Heart left ventricle (tissue), 13 donors: ENCODE data around the gene CIT.

ENCODE experiments used
- POLR2A ChIP-seq, 2 donors: fragments of 450-650 bp; IDR thresholded peaks; one replicate each; pipeline ENCODE4 v1.6.1; 2017; ENCODE audit warnings: antibody characterized with exemption in 2 of 2, mild to moderate bottlenecking in 2 of 2, moderate library complexity in 2 of 2
- TF ChIP-seq, protein P1 (sequence below), 12 donors: fragments of 200-600 bp; sonication (generic) in 4 of 12; IDR thresholded peaks; one replicate each; pipeline versions ENCODE4 v1.5.0 to v1.8.0; 2018 to 2022; ENCODE audit warnings: antibody characterized with exemption in 12 of 12, mild to moderate bottlenecking in 5 of 12
- donor health status: ischemic (EF 13 %, LVEDD 7.1; RV severe dilation, severe dysfunction).
- donor health status: DM: no; HTN: yes; CAD: no.
- donor health status: DM: no; HTN: no; CAD: no.
- donor health status: ischemic (EF 25% LVEDD 6.9; RV normal size, moderate dysfunction).
- donor health status: ischemic (EF 25% LVEDD 5.7; RV mildly dilated, moderate dysfunction).
- donor health status: ischemic (EF 35%, LVEDD 5.7; RV mildly dilated, moderate dysfunction).
- donor health status: nonischemic (EF 11% LVEDD 7.7; RV severe dilation, severe dysfunction).
- donor health status: DM: yes; HTN: yes; CAD: no.
- donor health status: PGD.
- donor health status: ischemic (EF 29% LVEDD 5.4; RV normal size, mild dysfunction).
- donor health status: nonischemic (EF 23%, LVEDD 6.1; RV moderate dilation, normal function).

DNA sequence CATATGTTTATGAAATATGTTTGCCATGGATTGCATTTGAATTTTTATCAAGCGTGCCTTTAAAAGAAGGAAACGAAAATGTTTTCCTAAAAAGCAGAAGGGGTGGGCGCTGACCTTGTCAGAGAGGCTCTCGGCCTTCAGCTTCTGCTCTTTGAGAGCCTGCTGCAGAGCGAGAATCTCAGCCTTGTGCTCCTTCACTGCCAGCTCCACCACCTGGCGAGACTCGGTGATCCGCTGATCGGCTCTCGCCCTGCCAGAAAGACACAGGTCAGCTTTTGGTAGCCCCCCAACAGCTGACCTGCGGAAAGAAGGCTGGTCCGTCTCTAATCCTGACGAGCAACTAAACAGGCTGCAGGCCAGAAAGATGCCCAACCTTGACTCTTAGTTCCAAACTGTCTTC lies 146.7 kb downstream of the CIT start:
- TF ChIP-seq POLR2A (IDR thresholded peaks at IDR 0.05), result no peak
- TF ChIP-seq, protein P1, sequence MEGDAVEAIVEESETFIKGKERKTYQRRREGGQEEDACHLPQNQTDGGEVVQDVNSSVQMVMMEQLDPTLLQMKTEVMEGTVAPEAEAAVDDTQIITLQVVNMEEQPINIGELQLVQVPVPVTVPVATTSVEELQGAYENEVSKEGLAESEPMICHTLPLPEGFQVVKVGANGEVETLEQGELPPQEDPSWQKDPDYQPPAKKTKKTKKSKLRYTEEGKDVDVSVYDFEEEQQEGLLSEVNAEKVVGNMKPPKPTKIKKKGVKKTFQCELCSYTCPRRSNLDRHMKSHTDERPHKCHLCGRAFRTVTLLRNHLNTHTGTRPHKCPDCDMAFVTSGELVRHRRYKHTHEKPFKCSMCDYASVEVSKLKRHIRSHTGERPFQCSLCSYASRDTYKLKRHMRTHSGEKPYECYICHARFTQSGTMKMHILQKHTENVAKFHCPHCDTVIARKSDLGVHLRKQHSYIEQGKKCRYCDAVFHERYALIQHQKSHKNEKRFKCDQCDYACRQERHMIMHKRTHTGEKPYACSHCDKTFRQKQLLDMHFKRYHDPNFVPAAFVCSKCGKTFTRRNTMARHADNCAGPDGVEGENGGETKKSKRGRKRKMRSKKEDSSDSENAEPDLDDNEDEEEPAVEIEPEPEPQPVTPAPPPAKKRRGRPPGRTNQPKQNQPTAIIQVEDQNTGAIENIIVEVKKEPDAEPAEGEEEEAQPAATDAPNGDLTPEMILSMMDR (IDR thresholded peaks at IDR 0.05), result no peak
